PC-3 (cell line): Measurements from ENCODE around the gene CCNI2. TPM values are rescaled to one million over a fixed set of nuclear protein-coding genes. Genes with fewer than 3 reads are reported as not detected.

Experiments used
- ATAC-seq: fragments of 200-7000 bp; cut with Tn5 transposase; 2 replicates; pipeline ENCODE4 v1.9.1; 2020; ENCODE audit warnings: mild to moderate bottlenecking, moderate library complexity
- BruUV-seq: library from RNA; stranded (reverse); fragments of 400-500 nt; replicated peaks from 2 replicates; lab custom pipeline; 2021; lab: Mats Ljungman, UMichigan
- CTCF ChIA-PET: fragments of 300-600 bp; sonication (Branson Sonifier 250); formaldehyde crosslinking; loops from one replicate; lab custom pipeline; 2022; ENCODE audit warnings: antibody characterized with exemption; lab: Charles Lee
- POLR2A ChIA-PET: fragments of 300-600 bp; sonication (Branson Sonifier 250); formaldehyde crosslinking; loops from one replicate; lab custom pipeline; 2022; ENCODE audit warnings: antibody characterized with exemption; ENCODE audit not compliant: unreplicated experiment; lab: Charles Lee
- DNase-seq: peaks from one replicate; pipeline ENCODE4 v3.0.0-alpha.2; 2015
- H2AFZ ChIP-seq: fragments of 300-600 bp; sonication (generic); 2 replicates; pipeline ENCODE4 v1.6.0; 2016; ENCODE audit warnings: antibody characterized with exemption, low read length
- H3F3A ChIP-seq: fragments of 300-600 bp; sonication (generic); one replicate; pipeline ENCODE4 v1.6.0; 2017; ENCODE audit warnings: antibody characterized with exemption, low read length, control low read depth, mild to moderate bottlenecking; ENCODE audit not compliant: unreplicated experiment
- H3K27ac ChIP-seq: fragments of 300-600 bp; sonication (generic); 2 replicates; pipeline ENCODE4 v1.5.1; 2016; ENCODE audit warnings: mild to moderate bottlenecking, low read length
- H3K27me3 ChIP-seq: fragments of 300-600 bp; sonication (generic); 2 replicates; pipeline ENCODE4 v1.6.1; 2016; ENCODE audit warnings: low read length, mixed read lengths
- H3K36me3 ChIP-seq: fragments of 300-600 bp; sonication (generic); 2 replicates; pipeline ENCODE4 v1.6.1; 2016; ENCODE audit warnings: low read depth, mixed run types, low read length, mixed read lengths
- H3K4me1 ChIP-seq: fragments of 300-600 bp; sonication (generic); 2 replicates; pipeline ENCODE4 v1.5.1; 2016; ENCODE audit warnings: low read length; ENCODE audit not compliant: insufficient read depth
- H3K4me2 ChIP-seq: fragments of 300-600 bp; sonication (generic); 2 replicates; pipeline ENCODE4 v1.6.0; 2016; ENCODE audit warnings: low read length
- H3K4me3 ChIP-seq: fragments of 300-600 bp; sonication (generic); 2 replicates; pipeline ENCODE4 v1.5.1; 2016; ENCODE audit warnings: mild to moderate bottlenecking, low read length, mixed read lengths
- H3K79me2 ChIP-seq: fragments of 300-600 bp; sonication (generic); 2 replicates; pipeline ENCODE4 v1.6.1; 2017; ENCODE audit warnings: low read length, mixed read lengths
- H3K9ac ChIP-seq: fragments of 300-600 bp; sonication (generic); 2 replicates; pipeline ENCODE4 v1.6.0; 2016; ENCODE audit warnings: mild to moderate bottlenecking, low read length
- H3K9me2 ChIP-seq: fragments of 300-600 bp; sonication (generic); replicated peaks from 2 replicates; pipeline ENCODE4 v1.6.1; 2016; ENCODE audit warnings: mixed run types, low read length, mixed read lengths
- H3K9me3 ChIP-seq: fragments of 300-600 bp; sonication (generic); 2 replicates; pipeline ENCODE4 v1.6.1; 2016; ENCODE audit warnings: low read length, mixed read lengths
- H4K20me1 ChIP-seq: fragments of 300-600 bp; sonication (generic); 2 replicates; pipeline ENCODE4 v1.6.1; 2016; ENCODE audit warnings: low read length, mixed read lengths
- CTCF ChIP-seq: fragments of 300-600 bp; sonication (generic); conservative IDR thresholded peaks from 2 replicates; pipeline ENCODE4 v1.5.1; 2017; ENCODE audit warnings: antibody characterized with exemption, low read depth, mild to moderate bottlenecking, low read length
- EZH2 ChIP-seq: fragments of 300-600 bp; sonication (generic); IDR thresholded peaks from one replicate; pipeline ENCODE4 v1.6.1; 2017; ENCODE audit warnings: antibody characterized with exemption, mild to moderate bottlenecking, low read length; ENCODE audit not compliant: unreplicated experiment
- EZH2phosphoT487 ChIP-seq: fragments of 300-600 bp; sonication (generic); IDR thresholded peaks from 2 replicates; pipeline ENCODE4 v1.6.1; 2018; ENCODE audit warnings: mild to moderate bottlenecking, antibody characterized with exemption, low read length, borderline replicate concordance
- intact Hi-C: fragments of 100-400 bp; cut with micrococcal nuclease; formaldehyde crosslinking; loops from 2 replicates; pipeline ENCODE4 v1.9.0; 2023
- total RNA-seq: library from RNA; depleted of rRNA; stranded (reverse); fragments of >200 nt; gene quantifications from 2 replicates; pipeline ENCODE4 v1.2.3, GENCODE V29; 2014

CCNI2 gene
- total RNA-seq, 1 experiment from 2014 or later: not detected

- H4K20me1 ChIP-seq: no peaks in the 10 kb centered on the region
- no TSS peak for BruUV-seq
- no peaks in the 10 kb centered on the region for H3K4me1 ChIP-seq
- ChIA-PET POLR2A (no interaction called here), CTCF (no interaction called here)
- DNase-seq: no peak
- no peak overlapping the region for H3K9ac ChIP-seq
- no peak overlapping the region for H3K4me2 ChIP-seq
- ATAC-seq: no peak
- no peaks in the 10 kb centered on the region for H3K27me3 ChIP-seq
- intact Hi-C loops: no loop called here
- no peak overlapping the region for H3K4me3 ChIP-seq
- TF ChIP-seq EZH2: no peak
- TF ChIP-seq CTCF: no peak
- no peak for TF ChIP-seq EZH2phosphoT487
- no peaks in the 10 kb centered on the region for H3F3A ChIP-seq
- no peaks in the 10 kb centered on the region for H3K79me2 ChIP-seq
- H3K36me3 ChIP-seq: no peaks in the 10 kb centered on the region
- H3K9me2 ChIP-seq: no peaks in the 10 kb centered on the region
- H3K27ac ChIP-seq: no peak overlapping the region
- no peak overlapping the region for H2AFZ ChIP-seq
- no peaks in the 10 kb centered on the region for H3K9me3 ChIP-seq
Observed at GRCh38 chr5:132788990-132789886, 42.0 kb downstream of the CCNI2 start.

GRCh38 chr5:132790201-132790865 lies 43.1 kb downstream of the CCNI2 start:
- no peaks in the 10 kb centered on the region for H3F3A ChIP-seq
- intact Hi-C loops: no loop called here
- H3K4me2 ChIP-seq: no peak overlapping the region
- ChIA-PET POLR2A (no interaction called here), CTCF (no interaction called here)
- no peak overlapping the region for H2AFZ ChIP-seq
- TF ChIP-seq EZH2phosphoT487: no peak
- TF ChIP-seq CTCF: no peak
- TF ChIP-seq EZH2: no peak
- H3K4me3 ChIP-seq: no peak overlapping the region
- H3K79me2 ChIP-seq: no peaks in the 10 kb centered on the region
- H3K4me1 ChIP-seq: no peaks in the 10 kb centered on the region
- H3K9me3 ChIP-seq: no peaks in the 10 kb centered on the region
- no peak for ATAC-seq
- no peak overlapping the region for H3K9ac ChIP-seq
- no peaks in the 10 kb centered on the region for H3K36me3 ChIP-seq
- no TSS peak for BruUV-seq
- no peak for DNase-seq
- H4K20me1 ChIP-seq: no peaks in the 10 kb centered on the region
- no peaks in the 10 kb centered on the region for H3K27me3 ChIP-seq
- no peaks in the 10 kb centered on the region for H3K9me2 ChIP-seq
- no peak overlapping the region for H3K27ac ChIP-seq

- DNase-seq (no peak), ATAC-seq (no peak)
- Histone ChIP-seq H2AFZ (no peak overlapping the region), H4K20me1 (no peaks in the 10 kb centered on the region), H3K27me3 (no peaks in the 10 kb centered on the region), H3K4me2 (no peak overlapping the region), H3K9me2 (no peaks in the 10 kb centered on the region), H3F3A (no peaks in the 10 kb centered on the region), H3K36me3 (no peaks in the 10 kb centered on the region), H3K4me3 (no peak overlapping the region), H3K79me2 (no peaks in the 10 kb centered on the region), H3K9ac (no peak overlapping the region), H3K27ac (no peak overlapping the region), H3K9me3 (no peaks in the 10 kb centered on the region), H3K4me1 (no peaks in the 10 kb centered on the region)
- TF ChIP-seq EZH2 (no peak), EZH2phosphoT487 (no peak), CTCF (no peak)
- CTCF ChIA-PET: interaction anchor here (0.7 kb wide), 1 partner anchor 36 kb away, joined by 9 read pairs; no protein-coding TSS in a partner anchor
- no TSS peak for BruUV-seq
- intact Hi-C loops: no loop called here
- POLR2A ChIA-PET: no interaction called here
Observed at GRCh38 chr5:132791026-132791425, 43.8 kb downstream of the CCNI2 start.
